H1 (cell line): ENCODE measurements around the gene ARHGAP32.

Source experiments
- CBX5 ChIP-seq: fragments of 300-800, 300-1000 bp; sonication (generic); IDR thresholded peaks from 2 replicates; pipeline ENCODE4 v1.7.1; 2016; ENCODE audit warnings: antibody characterized with exemption, low read length, low read depth
- CTCF ChIP-seq, 3 experiments: IDR thresholded peaks; 1 replicate in 2 of 3; 2 replicates in 1 of 3; pipeline versions ENCODE4 v1.5.1 to v1.6.1; 2011; ENCODE audit warnings: low read length in 3 of 3, mild to moderate bottlenecking in 3 of 3, inconsistent platforms in 2 of 3, low read depth in 1 of 3, moderate library complexity in 1 of 3; ENCODE audit not compliant: insufficient read depth in 1 of 3; ENCODE audit errors: control extremely low read depth in 1 of 3
- POLR2AphosphoS5 ChIP-seq: IDR thresholded peaks from 2 replicates; pipeline ENCODE4 v1.6.1; 2011; ENCODE audit warnings: low read depth, low read length

- TF ChIP-seq CTCF (IDR thresholded peaks at IDR 0.05; ENCODE audit: control extremely low read depth in 1 of 3, insufficient read depth in 1 of 3, low read depth in 1 of 3, low read length in 3 of 3) = no peak
- TF ChIP-seq POLR2AphosphoS5 = no peak
- no peak for TF ChIP-seq CBX5
Measured at GRCh38 chr11:128940156-128940555, 252.0 kb downstream of the ARHGAP32 start.
